Measurements from ENCODE around the gene LYRM2.
A peak's percentile ranks its signal among the peaks of the same experiment; 100 is the strongest.
"Not testable (repeated sequence)": the region's sequence is repeated elsewhere in the genome, so short reads cannot be mapped to it uniquely, and the experiment has no call there.

Gene LYRM2

DNA sequence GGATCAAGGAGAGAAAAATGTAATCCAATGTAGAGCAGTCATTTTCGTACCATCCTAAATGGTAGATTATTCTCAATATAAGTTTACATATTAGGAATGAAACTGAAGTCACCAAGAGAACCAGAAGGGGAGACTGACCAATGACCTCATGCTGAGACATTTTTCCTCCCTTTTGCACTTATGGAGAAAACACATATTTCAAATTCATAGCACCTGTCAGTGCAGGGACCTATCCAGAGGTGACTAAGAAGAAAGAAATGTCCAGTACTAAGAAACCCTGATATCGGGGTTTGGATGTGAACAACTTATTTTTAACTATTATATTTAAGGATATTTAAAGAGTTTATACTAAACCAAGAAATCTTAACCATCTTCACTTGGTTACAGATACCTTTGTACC, 16.6 kb upstream of the LYRM2 start:
- no peak overlapping the region for H3K27ac ChIP-seq
- H3K4me3 ChIP-seq = no peak overlapping the region

DNA sequence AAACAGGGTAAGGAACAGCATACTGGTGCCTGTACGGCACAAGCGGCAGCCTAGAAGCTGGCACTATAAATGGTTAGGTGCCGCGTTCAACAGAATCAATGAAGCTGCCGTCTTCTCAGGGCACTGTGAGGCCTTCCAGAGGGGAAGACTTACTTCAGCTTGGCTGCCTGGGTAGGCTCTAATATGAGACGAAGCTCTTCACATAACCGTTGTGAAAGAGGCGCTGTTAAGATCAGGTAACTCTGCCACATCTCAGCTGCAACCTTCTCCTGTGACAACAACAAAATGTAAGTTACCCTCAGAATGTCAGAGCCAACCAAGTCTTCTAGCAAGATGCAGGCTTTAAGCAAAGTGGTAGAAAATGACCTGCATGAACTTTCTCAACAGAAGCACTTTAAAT, 12.0 kb upstream of the LYRM2 start:
- H3K27ac ChIP-seq = no peak overlapping the region
- H3K4me3 ChIP-seq = no peak overlapping the region

DNA sequence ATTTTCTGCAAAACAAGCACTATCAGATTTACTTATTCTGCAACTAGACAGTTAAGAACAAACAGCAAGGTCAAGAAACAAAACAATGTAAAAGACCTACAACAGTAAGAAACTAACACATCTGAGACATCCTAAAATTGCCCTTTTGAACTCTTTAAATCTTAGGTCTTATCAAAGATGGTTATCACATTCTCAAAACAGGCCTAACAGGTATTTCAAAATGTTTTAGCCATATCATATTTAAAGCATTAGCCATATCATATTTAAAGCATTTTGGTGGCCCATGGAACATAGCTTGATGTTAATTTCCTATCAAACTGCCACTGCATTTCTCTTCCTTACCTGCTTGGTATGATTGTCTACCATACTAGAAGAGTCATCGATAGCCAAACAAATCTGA, 11.1 kb upstream of the LYRM2 start:
- Histone ChIP-seq H3K4me3 (no peak overlapping the region), H3K27ac (peak overlapping the region in 1 of 21 experiments; percentile 50)

DNA sequence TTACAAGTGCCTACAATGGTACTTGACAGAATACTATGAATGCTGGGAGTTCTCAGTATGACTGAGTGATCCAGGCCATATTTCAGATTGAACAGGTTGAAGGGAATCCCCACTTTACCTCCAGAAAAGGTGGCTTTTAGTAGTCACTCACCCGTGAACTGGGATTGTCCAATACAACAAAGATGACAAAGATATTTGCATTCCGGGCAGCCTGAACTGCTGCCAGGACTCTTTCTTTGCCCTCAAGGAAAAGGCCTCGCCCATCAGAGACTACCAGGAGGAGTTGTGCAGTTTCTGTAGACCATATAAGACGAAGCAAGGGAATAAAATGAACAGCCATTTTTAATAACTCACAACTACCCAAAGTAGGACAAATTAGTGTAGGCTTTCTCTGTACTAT, 6.3 kb upstream of the LYRM2 start:
- H3K4me3 ChIP-seq = no peak overlapping the region

DNA sequence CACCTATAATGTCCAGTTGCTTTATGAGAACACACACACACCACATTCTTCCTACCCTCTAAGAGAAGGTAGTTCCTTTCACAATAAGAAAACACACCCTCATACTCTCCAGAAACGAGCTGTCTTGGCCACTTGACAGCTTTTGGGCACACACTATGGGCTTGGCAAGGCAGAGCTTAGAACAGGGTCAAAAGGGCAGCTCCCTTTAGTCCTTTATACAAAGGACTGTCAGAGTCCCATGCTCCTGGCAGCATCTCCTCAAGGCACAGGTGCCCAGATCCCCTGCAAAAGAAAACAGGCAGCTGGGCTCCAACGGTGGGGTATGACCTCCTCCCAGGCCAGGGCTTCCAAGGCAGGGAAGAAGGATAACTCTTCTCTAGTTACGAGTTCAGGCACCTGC, 4.9 kb upstream of the LYRM2 start:
- Histone ChIP-seq H3K27ac (no peak overlapping the region), H3K4me3 (no peak overlapping the region)

More for the DNA sequence above, 6.3 kb upstream of the LYRM2 start:
- no peak overlapping the region for H3K27ac ChIP-seq

DNA sequence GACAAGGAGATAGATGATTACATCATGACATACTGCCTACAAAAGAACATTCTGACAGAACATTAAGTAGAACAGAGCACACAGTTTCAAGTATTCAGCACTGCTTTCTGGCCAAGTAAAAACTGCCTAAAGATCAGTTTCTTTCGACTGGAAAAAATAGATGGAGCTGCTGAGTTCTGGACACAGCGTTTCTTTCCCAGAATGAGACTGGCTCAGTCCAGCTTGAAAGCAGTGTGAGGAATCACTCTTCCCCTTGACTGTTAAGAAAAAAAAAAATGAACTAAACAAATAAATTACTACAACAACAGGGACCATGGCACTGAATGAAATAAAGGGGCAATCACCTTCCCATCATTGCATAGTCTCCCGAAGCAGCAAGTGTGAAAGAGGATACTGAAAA, 4.4 kb upstream of the LYRM2 start:
- Histone ChIP-seq H3K4me3 (no peak overlapping the region), H3K27ac (no peak overlapping the region)

DNA sequence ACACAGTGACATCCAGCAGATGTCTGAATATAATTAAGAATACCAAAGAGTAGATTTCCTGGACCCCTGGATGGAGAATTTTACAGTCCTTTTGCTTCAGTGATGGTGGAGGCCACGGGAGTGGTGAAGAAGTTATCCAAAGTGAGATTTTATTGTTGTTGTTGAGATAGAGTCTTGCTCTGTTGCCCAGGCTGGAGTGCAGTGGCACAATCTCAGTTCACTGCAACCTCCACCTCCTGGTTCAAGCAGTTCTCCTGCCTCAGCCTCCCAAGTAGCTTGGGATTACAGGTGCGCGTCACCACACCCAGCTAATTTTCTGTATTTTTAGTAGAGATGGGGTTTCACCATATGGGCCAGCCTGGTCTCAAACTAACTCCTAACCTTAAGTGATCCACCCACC, 3.0 kb upstream of the LYRM2 start:
- not testable (repeated sequence) for H3K27ac ChIP-seq, H3K4me3 ChIP-seq

DNA sequence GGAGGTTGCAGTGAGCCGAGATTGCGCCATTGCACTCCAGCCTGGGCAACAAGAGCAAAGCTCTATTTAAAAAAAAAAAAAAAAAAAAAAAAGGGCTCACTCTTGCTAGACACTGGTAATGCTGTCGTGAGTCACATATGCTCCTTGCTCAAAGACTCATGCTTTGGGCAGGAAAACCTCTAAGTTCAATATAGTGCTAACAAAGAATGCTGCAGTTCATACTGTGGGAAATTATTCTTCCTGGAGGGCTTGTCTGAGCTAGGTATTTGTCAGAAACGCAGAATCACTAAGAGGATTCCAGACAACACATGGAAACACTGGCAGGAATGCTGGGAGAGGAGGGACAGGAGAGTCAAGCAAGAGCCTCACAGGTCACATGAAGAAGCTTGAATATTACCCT, 2.3 kb upstream of the LYRM2 start:
- Histone ChIP-seq H3K4me3 (no peak overlapping the region), H3K27ac (no peak overlapping the region)

DNA sequence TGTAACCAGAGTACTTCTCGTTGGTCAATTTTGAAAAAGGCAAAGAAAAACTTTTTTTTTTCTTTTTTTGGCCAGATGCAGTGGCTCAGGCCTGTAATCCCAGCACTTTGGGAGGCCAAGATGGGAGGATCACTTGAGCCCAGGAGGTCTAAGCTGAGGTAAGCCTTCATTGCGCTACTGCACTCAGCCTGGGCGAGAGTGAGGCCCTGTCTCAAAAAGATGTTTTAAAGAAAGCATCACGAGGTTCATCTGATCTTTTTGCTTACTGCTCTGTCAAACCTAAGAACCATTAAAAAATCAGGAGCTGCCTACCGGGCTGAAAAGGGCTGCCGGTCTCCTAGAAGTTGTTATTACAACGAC, 607 bp downstream of the LYRM2 start:
- peak overlapping the region in 20 of 21 experiments; percentile 49 to 97 (median 92) for H3K27ac ChIP-seq
- H3K4me3 ChIP-seq = peak overlapping the region; percentile 28 to 69 (median 59)

DNA sequence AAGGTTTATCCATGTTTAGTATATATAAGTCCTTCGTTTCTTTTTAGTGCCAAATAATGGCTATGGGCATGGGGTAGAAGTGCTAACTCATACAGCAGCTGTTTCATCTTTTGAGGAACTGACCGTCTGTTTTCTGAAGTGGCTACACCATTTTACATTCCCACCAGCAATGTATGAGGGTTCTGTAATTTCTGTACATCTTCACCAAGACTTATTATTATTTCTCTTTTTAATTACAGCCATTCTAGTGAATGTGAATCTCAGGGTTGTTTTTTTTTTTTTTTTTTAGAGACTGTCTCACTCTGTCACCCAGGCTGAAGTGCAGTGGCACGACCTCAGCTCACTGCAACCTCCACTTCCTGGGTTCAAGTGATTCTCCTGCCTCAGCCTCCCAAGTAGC, 2.1 kb downstream of the LYRM2 start:
- H3K4me3 ChIP-seq, H3K27ac ChIP-seq: not testable (repeated sequence)

DNA sequence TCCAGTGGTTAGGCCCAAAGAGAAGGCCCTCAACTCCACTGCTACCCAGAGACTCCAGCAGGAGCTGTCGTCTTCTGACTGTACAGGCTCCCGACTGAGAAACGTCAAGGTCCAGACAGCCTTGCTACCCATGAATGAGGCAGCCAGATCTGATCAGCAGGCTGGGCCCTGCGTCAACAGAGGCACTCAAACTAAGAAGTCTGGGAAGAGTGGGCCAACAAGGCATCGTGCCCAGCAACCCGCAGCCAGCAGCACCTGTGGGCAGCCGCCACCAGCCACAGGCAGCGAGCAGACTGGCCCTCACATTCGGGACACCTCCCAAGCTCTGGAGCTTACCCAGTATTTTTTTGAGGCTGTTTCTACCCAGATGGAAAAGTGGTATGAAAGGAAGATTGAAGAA, 8.1 kb downstream of the LYRM2 start:
- H3K4me3 ChIP-seq = no peak overlapping the region
- no peak overlapping the region for H3K27ac ChIP-seq

DNA sequence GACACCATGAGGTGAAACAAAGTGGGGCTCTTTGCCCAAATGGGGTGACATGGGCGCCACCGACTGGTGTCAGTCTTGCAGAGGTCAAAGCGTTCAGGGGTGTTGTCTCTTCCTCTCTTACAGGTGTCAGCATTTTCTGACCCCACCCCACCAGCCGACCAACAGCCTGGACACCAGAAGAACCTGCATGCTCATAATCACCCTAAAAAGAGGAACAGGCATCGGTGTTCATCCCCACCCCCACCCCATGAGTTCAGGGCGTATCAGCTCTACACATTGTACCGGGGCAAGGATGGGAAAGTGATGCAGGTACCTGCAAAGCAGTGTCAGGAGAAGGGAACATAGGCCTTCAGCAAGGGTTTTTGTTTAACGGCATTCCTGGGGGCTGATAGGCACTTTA, 14.8 kb downstream of the LYRM2 start:
- H3K27ac ChIP-seq = no peak overlapping the region

DNA sequence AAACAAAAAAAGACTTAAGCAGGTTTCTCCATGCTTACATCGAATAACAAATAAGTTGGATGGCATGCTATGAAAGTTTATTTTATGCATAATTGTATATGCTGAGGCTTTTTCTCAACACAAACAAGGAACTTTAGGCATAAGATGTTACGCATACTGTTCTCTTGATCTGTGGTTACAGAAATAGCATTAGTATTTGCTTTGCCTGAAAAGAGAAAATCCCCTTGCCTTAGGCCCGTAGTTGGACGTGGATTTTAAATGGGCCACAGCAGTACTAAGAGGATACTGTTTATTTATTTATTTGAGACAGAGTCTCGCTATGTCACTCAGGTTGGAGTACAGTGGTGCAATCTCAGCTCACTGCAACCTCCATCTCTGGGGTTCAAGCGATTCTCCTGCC, 19.0 kb downstream of the LYRM2 start:
- no peak overlapping the region for H3K27ac ChIP-seq

More for the DNA sequence above, 14.8 kb downstream of the LYRM2 start:
- no peak overlapping the region for H3K4me3 ChIP-seq

DNA sequence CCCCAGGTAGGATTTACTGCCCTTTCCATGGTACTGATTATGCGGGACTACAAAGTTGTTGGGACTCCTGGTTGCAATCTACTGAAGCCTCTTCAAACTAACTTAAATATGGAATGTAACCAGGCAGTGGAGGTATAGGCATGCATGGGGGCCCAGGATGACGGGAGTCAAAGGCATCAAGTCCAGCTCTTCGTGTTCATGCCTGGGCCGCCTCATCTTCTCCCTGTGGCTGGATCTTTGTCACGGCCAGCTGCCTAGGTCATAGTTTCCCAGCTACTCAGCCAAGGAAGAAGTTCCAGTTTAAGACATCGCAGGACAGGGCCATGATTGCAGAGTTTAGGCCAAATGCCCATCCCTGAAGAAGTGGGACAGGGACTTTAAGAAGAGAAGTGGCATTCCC, 20.5 kb downstream of the LYRM2 start:
- no peak overlapping the region for H3K27ac ChIP-seq
- no peak overlapping the region for H3K4me3 ChIP-seq

More for the DNA sequence above, 19.0 kb downstream of the LYRM2 start:
- H3K4me3 ChIP-seq = no peak overlapping the region

DNA sequence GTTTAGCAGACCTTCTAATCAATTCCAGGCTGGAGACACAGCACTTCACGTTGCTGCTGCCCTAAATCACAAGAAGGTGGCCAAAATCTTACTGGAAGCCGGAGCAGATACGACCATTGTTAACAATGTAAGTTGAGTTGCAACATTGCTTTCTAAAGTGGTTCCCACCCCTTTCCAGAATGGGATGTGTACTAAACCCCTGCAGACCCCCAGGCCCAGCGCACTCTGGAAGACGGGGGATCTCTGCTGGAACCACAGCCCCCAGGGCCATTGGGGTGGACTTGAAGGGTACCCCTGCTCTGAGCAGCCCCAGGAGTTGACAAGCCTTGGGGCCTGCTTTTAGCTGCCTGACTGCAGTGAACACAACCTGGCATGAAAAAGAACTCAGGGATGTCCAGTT, 22.0 kb downstream of the LYRM2 start:
- Histone ChIP-seq H3K27ac (no peak overlapping the region), H3K4me3 (no peak overlapping the region)

DNA sequence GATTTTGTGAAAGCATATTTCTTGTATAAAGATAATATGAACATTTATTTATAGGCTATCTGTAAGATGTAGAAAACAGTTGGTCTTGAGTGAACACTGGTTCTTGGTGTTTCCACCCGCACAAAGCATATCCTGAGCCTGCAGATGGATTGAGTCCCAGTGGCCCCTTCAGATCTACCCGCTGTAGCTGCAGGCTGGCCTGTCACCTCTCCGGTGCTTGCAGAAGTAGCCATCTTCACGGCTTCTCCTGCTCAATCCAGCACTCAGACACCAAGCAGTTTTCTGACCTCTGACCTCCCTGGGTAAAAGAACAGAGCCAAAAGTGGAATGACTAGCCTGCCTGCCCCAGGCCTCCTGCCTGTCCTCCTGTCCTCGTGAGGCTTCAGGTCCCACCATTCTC, 22.7 kb downstream of the LYRM2 start:
- no peak overlapping the region for H3K4me3 ChIP-seq
- no peak overlapping the region for H3K27ac ChIP-seq

DNA sequence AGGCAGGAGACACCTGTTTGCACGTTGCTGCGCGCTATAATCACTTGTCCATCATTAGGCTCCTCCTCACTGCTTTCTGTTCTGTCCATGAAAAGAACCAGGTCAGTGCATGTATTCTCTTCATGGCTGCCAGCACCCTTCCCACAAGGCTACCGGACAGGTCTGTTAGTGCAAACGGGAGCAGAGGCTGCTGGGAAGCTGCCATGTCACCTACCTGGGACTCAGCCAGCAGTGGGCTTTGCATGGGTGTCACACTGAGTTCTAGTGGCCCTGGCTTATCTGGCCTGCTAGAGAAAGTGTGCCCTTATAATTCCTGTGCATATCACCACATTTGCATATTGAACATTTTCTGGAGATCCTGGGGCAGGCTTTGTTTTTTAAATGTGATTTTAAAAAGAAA, 24.8 kb downstream of the LYRM2 start:
- H3K27ac ChIP-seq = no peak overlapping the region
- no peak overlapping the region for H3K4me3 ChIP-seq

DNA sequence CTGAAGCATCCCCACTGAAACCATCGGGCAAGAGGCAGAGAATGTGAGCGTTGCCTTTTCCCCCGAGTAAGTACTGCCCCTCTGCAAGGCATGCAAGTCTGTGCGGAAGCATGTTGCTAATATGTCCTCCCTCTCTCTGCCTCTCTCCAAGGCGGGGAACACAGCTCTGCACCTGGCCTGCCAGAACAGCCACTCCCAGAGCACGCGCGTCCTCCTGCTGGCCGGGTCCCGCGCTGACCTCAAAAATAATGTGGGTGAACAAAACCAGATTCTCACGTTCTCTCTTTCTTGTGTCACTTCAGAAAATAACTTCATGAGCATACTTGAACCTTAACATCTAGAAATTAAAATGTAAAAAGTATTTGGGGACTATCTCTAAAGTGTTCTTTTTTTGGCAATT, 26.4 kb downstream of the LYRM2 start:
- no peak overlapping the region for H3K4me3 ChIP-seq
- no peak overlapping the region for H3K27ac ChIP-seq

DNA sequence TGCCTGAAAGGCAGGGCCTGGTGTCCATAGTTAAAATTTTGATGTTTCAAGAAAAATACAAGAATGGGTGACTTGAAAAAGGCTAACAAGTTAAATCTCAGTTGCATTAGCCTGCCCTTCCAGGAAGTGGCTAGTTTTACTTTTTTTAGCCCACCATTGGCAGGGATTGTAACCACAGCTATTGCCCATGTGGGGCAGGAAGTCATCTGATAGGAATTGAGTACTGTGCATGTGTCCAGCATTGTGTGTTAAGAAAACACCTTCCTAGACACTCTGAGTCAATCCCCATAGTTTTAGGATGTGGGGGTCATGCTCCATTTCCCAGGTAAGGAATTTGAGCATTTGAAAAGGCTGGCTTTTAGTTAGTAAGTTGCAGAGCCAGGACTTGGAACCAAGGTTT, 26.9 kb downstream of the LYRM2 start:
- H3K27ac ChIP-seq = no peak overlapping the region
- no peak overlapping the region for H3K4me3 ChIP-seq

DNA sequence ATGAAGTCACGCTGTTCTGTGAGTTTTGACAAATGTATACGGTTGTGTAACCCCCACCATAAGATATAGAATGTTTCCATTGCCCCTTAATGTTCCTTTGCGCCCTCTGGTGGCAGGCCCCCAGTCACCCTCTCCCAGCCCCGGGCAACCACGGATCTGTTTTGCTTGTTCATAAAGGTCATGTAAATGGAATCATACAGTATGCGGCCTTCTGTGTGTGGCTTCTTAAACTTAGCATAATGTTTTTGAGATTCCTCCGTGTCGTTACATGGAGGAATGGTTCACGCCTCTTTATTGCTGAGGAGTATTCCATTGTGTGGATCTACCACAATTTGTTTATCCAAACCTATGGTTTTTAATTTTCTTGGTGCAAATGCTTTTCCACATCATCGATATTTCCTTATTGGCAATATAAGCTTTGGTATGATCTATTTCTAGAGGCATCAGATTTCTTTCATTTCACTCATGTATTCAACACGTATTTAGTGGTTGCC, 28.4 kb downstream of the LYRM2 start:
- Histone ChIP-seq H3K4me3 (no peak overlapping the region), H3K27ac (no peak overlapping the region)

DNA sequence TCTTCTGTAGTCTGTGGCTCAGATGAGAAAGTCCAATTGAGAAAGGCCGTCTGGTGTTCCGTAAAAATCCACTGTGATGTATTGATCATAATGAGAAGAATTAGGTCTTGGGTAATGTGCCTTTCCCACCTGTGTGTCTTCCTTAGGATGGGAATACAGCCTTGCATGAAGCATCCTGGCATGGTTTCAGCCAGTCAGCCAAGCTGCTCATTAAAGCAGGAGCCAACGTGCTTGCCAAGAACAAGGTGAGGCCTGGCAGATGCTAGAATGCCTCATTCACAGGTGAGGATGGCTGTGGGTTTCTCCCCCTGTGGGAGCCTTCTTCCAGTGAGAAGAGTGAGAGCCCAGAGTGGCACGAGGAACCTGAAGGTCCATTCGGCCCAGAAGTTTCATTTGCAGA, 32.7 kb downstream of the LYRM2 start:
- Histone ChIP-seq H3K4me3 (no peak overlapping the region), H3K27ac (no peak overlapping the region)

DNA sequence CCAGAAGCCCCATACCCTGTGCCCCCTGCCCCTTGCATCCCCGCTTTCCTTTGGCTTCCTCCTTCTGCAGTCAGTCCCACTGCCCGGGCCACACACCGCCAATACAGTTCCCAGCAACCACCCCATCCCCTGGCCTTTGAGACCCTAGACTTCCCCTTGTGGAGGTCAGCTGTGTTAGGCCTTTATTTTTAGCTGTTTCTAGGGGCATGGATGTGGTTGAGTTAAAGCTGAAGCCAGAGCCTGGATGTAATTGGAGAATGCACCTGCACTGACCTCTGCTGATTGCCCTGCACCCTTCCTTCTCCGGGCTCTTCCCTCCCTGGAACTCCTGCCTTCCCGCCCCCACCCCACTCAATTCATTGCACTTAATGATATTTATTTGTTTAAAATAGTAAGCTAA, 33.9 kb downstream of the LYRM2 start:
- Histone ChIP-seq H3K27ac (no peak overlapping the region), H3K4me3 (no peak overlapping the region)

DNA sequence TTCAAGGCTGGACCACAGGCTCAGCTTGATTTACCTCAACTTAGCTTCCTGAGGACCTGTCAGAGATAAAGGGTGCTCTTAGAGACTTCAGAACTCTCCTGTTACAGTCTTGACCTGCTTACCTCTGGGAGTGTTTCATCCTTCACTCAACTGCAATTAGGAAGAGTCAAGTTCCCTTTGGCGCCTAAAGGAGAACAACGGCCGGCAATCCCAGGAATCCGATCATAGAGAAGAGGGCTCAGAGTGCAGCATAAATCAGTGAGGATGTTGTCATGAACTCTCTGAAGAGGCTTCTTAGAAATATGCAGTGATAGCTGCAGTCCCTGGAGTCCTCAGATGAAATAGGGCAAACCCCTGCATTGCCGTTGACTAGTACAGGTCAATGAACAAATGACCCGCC, 36.4 kb downstream of the LYRM2 start:
- Histone ChIP-seq H3K27ac (no peak overlapping the region), H3K4me3 (no peak overlapping the region)

Measured in skin epidermis (tissue), 12 donors.